IPS-NIHi11 (cell line): ENCODE results near the gene S100A3.

Experiments used
- DNase-seq: peaks from one replicate; pipeline ENCODE4 v3.0.0; 2012; ENCODE audit warnings: mixed read lengths, low spot score

The S100A3 gene

GRCh38 chr1:153547560-153548551, 1.2 kb downstream of the S100A3 start:
- no peak for DNase-seq

GRCh38 chr1:153546796-153547559, 2.1 kb downstream of the S100A3 start:
- no peak for DNase-seq

GRCh38 chr1:153546371-153546770, 2.7 kb downstream of the S100A3 start:
- DNase-seq = no peak

- peak; percentile 92 for DNase-seq
These were observed 3.7 kb downstream of the S100A3 start, which contains the start of gene S100A4 for GRCh38 chr1:153545067-153546055. TSS of gene S100A4 (minus strand) at chr1:153545806. CDS start at chr1:153544794, 1,012 bp downstream.

- no peak for DNase-seq
These were observed 4.5 kb downstream of the S100A3 start for GRCh38 chr1:153544453-153545066.

- DNase-seq = no peak
These were observed 5.3 kb downstream of the S100A3 start for GRCh38 chr1:153543736-153544135.

GRCh38 chr1:153542956-153543711, 5.9 kb downstream of the S100A3 start:
- DNase-seq = no peak

- no peak for DNase-seq
These were observed 7.1 kb downstream of the S100A3 start for GRCh38 chr1:153541641-153542590.

- DNase-seq = no peak
These were observed 8.4 kb downstream of the S100A3 start, which contains the start of gene S100A5 for GRCh38 chr1:153540394-153541361. TSS of gene S100A5 (minus strand) at chr1:153540934. CDS start at chr1:153540191, 743 bp downstream.

- DNase-seq = no peak
These were observed 9.5 kb downstream of the S100A3 start for GRCh38 chr1:153539395-153540093.

GRCh38 chr1:153538315-153538821, 10.7 kb downstream of the S100A3 start:
- peak; percentile 76 for DNase-seq

GRCh38 chr1:153537376-153537730, 11.7 kb downstream of the S100A3 start:
- DNase-seq = no peak

- DNase-seq = no peak
These were observed 12.2 kb downstream of the S100A3 start for GRCh38 chr1:153536671-153537375.

- DNase-seq = no peak
These were observed 12.9 kb downstream of the S100A3 start for GRCh38 chr1:153536012-153536670.

GRCh38 chr1:153535242-153536011, 13.6 kb downstream of the S100A3 start, which contains the start of gene S100A6:
TSS of gene S100A6 (minus strand) at chr1:153535991. CDS start at chr1:153535339, 652 bp downstream.
- no peak for DNase-seq
